ENCODE data around the gene HIBADH.

HIBADH gene

GRCh38 chr7:27482219-27482618 lies 180.5 kb downstream of the HIBADH start:
- no peak for DNase-seq

- DNase-seq: no peak
Measured at GRCh38 chr7:27478556-27478955, 184.1 kb downstream of the HIBADH start.

GRCh38 chr7:27478084-27478483 lies 184.6 kb downstream of the HIBADH start:
- DNase-seq: no peak

- DNase-seq: no peak
Measured at GRCh38 chr7:27476493-27476892, 186.2 kb downstream of the HIBADH start.
